H1 (cell line): ENCODE data around the gene NEGR1. TPM values are rescaled to one million over a fixed set of nuclear protein-coding genes. Genes with fewer than 3 reads are reported as not detected.

Source experiments
- polyA plus RNA-seq, 7 experiments: library from polyadenylated mRNA; depleted of rRNA in 3 of 7; stranded (reverse) in 5 of 7; unstranded in 2 of 7; fragments of >200 nt in 5 of 7; fragments of 200-250 nt in 2 of 7; gene quantifications; 1 replicate in 5 of 7; 2 replicates in 1 of 7; 4 replicates in 1 of 7; pipeline versions ENCODE4 v1.2.1 to v1.2.3, GENCODE V29; 2011 to 2013; ENCODE audit warnings: missing spikeins in 2 of 7, mixed read lengths in 2 of 7
- total RNA-seq: library from RNA; stranded (reverse); fragmentation: NEBNext Ultra II Directional; extraction: Animal tissue kit (Norgen Biotek cat#: 25700); gene quantifications from 2 replicates; pipeline ENCODE4 v1.2.1, GENCODE V29; 2021
- TF ChIP-seq, protein P1 (sequence below): fragments of 300-600 bp; sonication (generic); IDR thresholded peaks from 2 replicates; pipeline ENCODE4 v1.7.1; 2012; ENCODE audit warnings: low read length, moderate library complexity, mild to moderate bottlenecking, inconsistent platforms; ENCODE audit not compliant: insufficient replicate concordance

NEGR1 gene
- total and polyA plus RNA-seq, 2 of the 8 experiments (the other 6 are each of a cell fraction or from before 2014, with no cell fraction given), result 0.71 to 1.3 TPM

DNA sequence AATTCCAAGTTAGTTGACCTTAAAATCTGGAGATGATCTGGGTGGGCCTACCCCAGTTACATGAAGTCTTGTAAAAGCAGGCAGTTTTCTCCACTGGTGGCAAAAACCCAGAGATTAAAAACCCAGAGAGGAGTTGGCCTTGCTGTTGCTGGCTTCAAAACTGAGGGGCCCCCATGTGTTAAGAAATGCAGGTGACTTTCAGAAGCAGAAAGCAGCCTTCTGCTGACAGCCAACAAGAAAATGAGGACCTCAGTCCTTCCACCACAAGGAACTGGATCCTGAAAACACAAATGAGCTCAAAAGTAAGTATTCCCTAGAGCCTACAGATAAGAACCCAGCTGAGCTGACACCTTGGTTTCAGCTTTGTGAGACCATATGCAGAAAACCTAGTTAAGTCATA lies 857.8 kb downstream of the NEGR1 start (continued):
- TF ChIP-seq, protein P1, sequence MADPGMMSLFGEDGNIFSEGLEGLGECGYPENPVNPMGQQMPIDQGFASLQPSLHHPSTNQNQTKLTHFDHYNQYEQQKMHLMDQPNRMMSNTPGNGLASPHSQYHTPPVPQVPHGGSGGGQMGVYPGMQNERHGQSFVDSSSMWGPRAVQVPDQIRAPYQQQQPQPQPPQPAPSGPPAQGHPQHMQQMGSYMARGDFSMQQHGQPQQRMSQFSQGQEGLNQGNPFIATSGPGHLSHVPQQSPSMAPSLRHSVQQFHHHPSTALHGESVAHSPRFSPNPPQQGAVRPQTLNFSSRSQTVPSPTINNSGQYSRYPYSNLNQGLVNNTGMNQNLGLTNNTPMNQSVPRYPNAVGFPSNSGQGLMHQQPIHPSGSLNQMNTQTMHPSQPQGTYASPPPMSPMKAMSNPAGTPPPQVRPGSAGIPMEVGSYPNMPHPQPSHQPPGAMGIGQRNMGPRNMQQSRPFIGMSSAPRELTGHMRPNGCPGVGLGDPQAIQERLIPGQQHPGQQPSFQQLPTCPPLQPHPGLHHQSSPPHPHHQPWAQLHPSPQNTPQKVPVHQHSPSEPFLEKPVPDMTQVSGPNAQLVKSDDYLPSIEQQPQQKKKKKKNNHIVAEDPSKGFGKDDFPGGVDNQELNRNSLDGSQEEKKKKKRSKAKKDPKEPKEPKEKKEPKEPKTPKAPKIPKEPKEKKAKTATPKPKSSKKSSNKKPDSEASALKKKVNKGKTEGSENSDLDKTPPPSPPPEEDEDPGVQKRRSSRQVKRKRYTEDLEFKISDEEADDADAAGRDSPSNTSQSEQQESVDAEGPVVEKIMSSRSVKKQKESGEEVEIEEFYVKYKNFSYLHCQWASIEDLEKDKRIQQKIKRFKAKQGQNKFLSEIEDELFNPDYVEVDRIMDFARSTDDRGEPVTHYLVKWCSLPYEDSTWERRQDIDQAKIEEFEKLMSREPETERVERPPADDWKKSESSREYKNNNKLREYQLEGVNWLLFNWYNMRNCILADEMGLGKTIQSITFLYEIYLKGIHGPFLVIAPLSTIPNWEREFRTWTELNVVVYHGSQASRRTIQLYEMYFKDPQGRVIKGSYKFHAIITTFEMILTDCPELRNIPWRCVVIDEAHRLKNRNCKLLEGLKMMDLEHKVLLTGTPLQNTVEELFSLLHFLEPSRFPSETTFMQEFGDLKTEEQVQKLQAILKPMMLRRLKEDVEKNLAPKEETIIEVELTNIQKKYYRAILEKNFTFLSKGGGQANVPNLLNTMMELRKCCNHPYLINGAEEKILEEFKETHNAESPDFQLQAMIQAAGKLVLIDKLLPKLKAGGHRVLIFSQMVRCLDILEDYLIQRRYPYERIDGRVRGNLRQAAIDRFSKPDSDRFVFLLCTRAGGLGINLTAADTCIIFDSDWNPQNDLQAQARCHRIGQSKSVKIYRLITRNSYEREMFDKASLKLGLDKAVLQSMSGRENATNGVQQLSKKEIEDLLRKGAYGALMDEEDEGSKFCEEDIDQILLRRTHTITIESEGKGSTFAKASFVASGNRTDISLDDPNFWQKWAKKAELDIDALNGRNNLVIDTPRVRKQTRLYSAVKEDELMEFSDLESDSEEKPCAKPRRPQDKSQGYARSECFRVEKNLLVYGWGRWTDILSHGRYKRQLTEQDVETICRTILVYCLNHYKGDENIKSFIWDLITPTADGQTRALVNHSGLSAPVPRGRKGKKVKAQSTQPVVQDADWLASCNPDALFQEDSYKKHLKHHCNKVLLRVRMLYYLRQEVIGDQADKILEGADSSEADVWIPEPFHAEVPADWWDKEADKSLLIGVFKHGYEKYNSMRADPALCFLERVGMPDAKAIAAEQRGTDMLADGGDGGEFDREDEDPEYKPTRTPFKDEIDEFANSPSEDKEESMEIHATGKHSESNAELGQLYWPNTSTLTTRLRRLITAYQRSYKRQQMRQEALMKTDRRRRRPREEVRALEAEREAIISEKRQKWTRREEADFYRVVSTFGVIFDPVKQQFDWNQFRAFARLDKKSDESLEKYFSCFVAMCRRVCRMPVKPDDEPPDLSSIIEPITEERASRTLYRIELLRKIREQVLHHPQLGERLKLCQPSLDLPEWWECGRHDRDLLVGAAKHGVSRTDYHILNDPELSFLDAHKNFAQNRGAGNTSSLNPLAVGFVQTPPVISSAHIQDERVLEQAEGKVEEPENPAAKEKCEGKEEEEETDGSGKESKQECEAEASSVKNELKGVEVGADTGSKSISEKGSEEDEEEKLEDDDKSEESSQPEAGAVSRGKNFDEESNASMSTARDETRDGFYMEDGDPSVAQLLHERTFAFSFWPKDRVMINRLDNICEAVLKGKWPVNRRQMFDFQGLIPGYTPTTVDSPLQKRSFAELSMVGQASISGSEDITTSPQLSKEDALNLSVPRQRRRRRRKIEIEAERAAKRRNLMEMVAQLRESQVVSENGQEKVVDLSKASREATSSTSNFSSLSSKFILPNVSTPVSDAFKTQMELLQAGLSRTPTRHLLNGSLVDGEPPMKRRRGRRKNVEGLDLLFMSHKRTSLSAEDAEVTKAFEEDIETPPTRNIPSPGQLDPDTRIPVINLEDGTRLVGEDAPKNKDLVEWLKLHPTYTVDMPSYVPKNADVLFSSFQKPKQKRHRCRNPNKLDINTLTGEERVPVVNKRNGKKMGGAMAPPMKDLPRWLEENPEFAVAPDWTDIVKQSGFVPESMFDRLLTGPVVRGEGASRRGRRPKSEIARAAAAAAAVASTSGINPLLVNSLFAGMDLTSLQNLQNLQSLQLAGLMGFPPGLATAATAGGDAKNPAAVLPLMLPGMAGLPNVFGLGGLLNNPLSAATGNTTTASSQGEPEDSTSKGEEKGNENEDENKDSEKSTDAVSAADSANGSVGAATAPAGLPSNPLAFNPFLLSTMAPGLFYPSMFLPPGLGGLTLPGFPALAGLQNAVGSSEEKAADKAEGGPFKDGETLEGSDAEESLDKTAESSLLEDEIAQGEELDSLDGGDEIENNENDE, result no peak
